Keratinocyte (primary cell): ENCODE results near the gene DMD. TPM values are rescaled to one million over a fixed set of nuclear protein-coding genes. Genes with fewer than 3 reads are reported as not detected.

ENCODE experiments used
- DNase-seq: peaks from one replicate; pipeline ENCODE4 v3.0.0-alpha.2; 2011; ENCODE audit warnings: low read depth, missing footprints, low spot score
- FAIRE-seq: peaks from 2 replicates; lab custom pipeline; 2011; peaks lifted over from hg19 to GRCh38; lab: Jason Lieb, UNC
- H2AFZ ChIP-seq: 2 replicates; pipeline ENCODE4 v1.6.0; 2012; ENCODE audit warnings: low read length, control low read depth, inconsistent platforms; ENCODE audit not compliant: control insufficient read depth
- H3K27ac ChIP-seq: 2 replicates; pipeline ENCODE4 v1.5.1; 2011; ENCODE audit warnings: low read length; ENCODE audit not compliant: control insufficient read depth, insufficient read depth
- H3K27me3 ChIP-seq: 3 replicates; pipeline ENCODE4 v1.6.0; 2011; ENCODE audit warnings: low read length; ENCODE audit not compliant: control insufficient read depth, insufficient read depth; ENCODE audit errors: extremely low read depth
- H3K36me3 ChIP-seq, 2 experiments: 2 replicates in 1 of 2; 3 replicates in 1 of 2; pipeline ENCODE4 v1.5.1; 2011; ENCODE audit warnings: low read length in 2 of 2, mild to moderate bottlenecking in 1 of 2; ENCODE audit not compliant: control insufficient read depth in 2 of 2, insufficient read depth in 2 of 2; ENCODE audit errors: extremely low read depth in 1 of 2
- H3K4me1 ChIP-seq: 3 replicates; pipeline ENCODE4 v1.5.1; 2011; ENCODE audit warnings: low read length; ENCODE audit not compliant: control insufficient read depth, insufficient read depth; ENCODE audit errors: extremely low read depth
- H3K4me2 ChIP-seq: 3 replicates; pipeline ENCODE4 v1.6.0; 2011; ENCODE audit warnings: low read depth, low read length; ENCODE audit not compliant: control insufficient read depth, insufficient read depth; ENCODE audit errors: extremely low read depth
- H3K4me3 ChIP-seq, 3 experiments: fragments of 200-600 bp in 1 of 3; sonication (generic) in 1 of 3; 2 replicates in 2 of 3; 3 replicates in 1 of 3; pipeline ENCODE4 v1.5.1; 2011 to 2016; ENCODE audit warnings: low read length in 3 of 3, mild to moderate bottlenecking in 3 of 3, control low read depth in 2 of 3, inconsistent platforms in 1 of 3, low read depth in 1 of 3, mixed read lengths in 1 of 3, mixed run types in 1 of 3, moderate library complexity in 1 of 3; ENCODE audit not compliant: control insufficient read depth in 2 of 3, insufficient read depth in 2 of 3; ENCODE audit errors: extremely low read depth in 1 of 3
- H3K79me2 ChIP-seq: 2 replicates; pipeline ENCODE4 v1.6.0; 2012; ENCODE audit warnings: low read length; ENCODE audit not compliant: control insufficient read depth, insufficient read depth
- H3K9ac ChIP-seq: 3 replicates; pipeline ENCODE4 v1.6.0; 2011; ENCODE audit warnings: low read length; ENCODE audit not compliant: control insufficient read depth, insufficient read depth; ENCODE audit errors: extremely low read depth
- H3K9me1 ChIP-seq: 3 replicates; pipeline ENCODE4 v1.6.0; 2011; ENCODE audit warnings: low read length; ENCODE audit not compliant: control insufficient read depth, insufficient read depth; ENCODE audit errors: extremely low read depth
- H3K9me3 ChIP-seq: 2 replicates; pipeline ENCODE4 v1.5.1; 2012; ENCODE audit warnings: low read depth, low read length; ENCODE audit not compliant: control insufficient read depth
- H4K20me1 ChIP-seq: 3 replicates; pipeline ENCODE4 v1.6.0; 2011; ENCODE audit warnings: low read length; ENCODE audit not compliant: control insufficient read depth, insufficient read depth; ENCODE audit errors: extremely low read depth
- EZH2 ChIP-seq: IDR thresholded peaks from one replicate; pipeline ENCODE4 v1.6.1; 2012; ENCODE audit warnings: inconsistent platforms, mild to moderate bottlenecking, low read length, moderate library complexity
- dilution Hi-C: fragments of 300-500 bp; cut with MboI; formaldehyde crosslinking; loops from one replicate; pipeline ENCODE4 v1.7.0; 2020; ENCODE audit warnings: low sequenced_read_pairs; ENCODE audit not compliant: extremely low pct_ligation_motif_present
- polyA plus RNA-seq, 5 experiments: library from polyadenylated mRNA; depleted of rRNA in 3 of 5; stranded (reverse) in 3 of 5; stranded (forward) in 1 of 5; unstranded in 1 of 5; fragments of >200 nt; gene quantifications; 1 replicate in 1 of 5; 2 replicates in 3 of 5; 3 replicates in 1 of 5; pipeline versions ENCODE4 v1.2.1 to v1.2.3, GENCODE V29; 2011 to 2012; ENCODE audit warnings: missing spikeins in 2 of 5, low read depth in 1 of 5, low replicate concordance in 1 of 5
- TF ChIP-seq, protein P1 (sequence below), 3 experiments: IDR thresholded peaks in 1 of 3; conservative IDR thresholded peaks in 1 of 3; optimal IDR thresholded peaks in 1 of 3; 2 replicates in 2 of 3; 3 replicates in 1 of 3; pipeline versions ENCODE3 to v1.5.1; 2011; ENCODE audit warnings: low read length in 3 of 3, mild to moderate bottlenecking in 3 of 3, moderate library complexity in 2 of 3, control low read depth in 1 of 3, inconsistent platforms in 1 of 3; ENCODE audit not compliant: insufficient read depth in 2 of 3; ENCODE audit errors: extremely low read depth in 1 of 3

DMD gene
- polyA plus RNA-seq, 1 donor (not counting 4 experiments of a cell fraction or from before 2014, with no cell fraction given), result 8.9 TPM

DNA sequence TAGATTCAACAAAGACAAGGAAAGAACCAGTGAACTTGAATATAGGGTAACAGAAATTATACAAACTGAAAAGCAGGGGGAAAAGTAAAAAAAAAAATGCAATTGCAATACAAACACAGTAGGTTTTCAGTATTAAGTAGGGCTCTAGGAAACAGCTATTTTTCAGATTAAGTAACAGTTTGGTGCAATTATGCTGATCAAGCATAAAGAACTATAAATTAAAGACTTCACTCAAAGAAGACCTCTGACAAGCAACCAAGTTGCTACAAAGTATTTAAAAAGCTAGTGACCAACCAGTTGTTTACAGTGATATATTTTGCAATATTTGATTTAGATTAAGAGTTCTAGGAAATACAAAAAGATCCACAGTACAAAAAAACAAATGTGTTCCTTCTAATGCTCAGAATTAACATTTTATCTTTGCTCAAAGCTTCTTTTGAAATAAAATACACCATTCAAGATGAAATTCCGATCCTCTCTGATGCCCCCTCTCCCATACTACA lies 1908.7 kb downstream of the DMD start:
- H3K27me3 ChIP-seq, result no peaks in the 10 kb centered on the region
- no peak for DNase-seq
- TF ChIP-seq, protein P1, sequence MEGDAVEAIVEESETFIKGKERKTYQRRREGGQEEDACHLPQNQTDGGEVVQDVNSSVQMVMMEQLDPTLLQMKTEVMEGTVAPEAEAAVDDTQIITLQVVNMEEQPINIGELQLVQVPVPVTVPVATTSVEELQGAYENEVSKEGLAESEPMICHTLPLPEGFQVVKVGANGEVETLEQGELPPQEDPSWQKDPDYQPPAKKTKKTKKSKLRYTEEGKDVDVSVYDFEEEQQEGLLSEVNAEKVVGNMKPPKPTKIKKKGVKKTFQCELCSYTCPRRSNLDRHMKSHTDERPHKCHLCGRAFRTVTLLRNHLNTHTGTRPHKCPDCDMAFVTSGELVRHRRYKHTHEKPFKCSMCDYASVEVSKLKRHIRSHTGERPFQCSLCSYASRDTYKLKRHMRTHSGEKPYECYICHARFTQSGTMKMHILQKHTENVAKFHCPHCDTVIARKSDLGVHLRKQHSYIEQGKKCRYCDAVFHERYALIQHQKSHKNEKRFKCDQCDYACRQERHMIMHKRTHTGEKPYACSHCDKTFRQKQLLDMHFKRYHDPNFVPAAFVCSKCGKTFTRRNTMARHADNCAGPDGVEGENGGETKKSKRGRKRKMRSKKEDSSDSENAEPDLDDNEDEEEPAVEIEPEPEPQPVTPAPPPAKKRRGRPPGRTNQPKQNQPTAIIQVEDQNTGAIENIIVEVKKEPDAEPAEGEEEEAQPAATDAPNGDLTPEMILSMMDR (optimal IDR thresholded peaks at IDR 0.05 in 1 of 3, IDR thresholded peaks at IDR 0.05 in 1 of 3, conservative IDR thresholded peaks at IDR 0.05 in 1 of 3; ENCODE audit: extremely low read depth in 1 of 3, insufficient read depth in 2 of 3, low read length in 3 of 3), result no peak
- TF ChIP-seq EZH2, result no peak
- H3K4me3 ChIP-seq, result no peak overlapping the region
- no peaks in the 10 kb centered on the region for H3K9me1 ChIP-seq
- no peaks in the 10 kb centered on the region for H3K79me2 ChIP-seq
- dilution Hi-C loops, result no loop called here
- H3K4me1 ChIP-seq, result peaks cover 13% of the 10 kb centered on the region
- H4K20me1 ChIP-seq, result no peaks in the 10 kb centered on the region
- H3K9ac ChIP-seq, result no peak overlapping the region
- H3K9me3 ChIP-seq, result no peaks in the 10 kb centered on the region
- no peak overlapping the region for H2AFZ ChIP-seq
- no peaks in the 10 kb centered on the region for H3K36me3 ChIP-seq
- no peak overlapping the region for H3K27ac ChIP-seq
- H3K4me2 ChIP-seq, result no peak overlapping the region
- FAIRE-seq, result no peak

- Histone ChIP-seq H3K9ac (no peak overlapping the region), H3K9me1 (no peaks in the 10 kb centered on the region)
- dilution Hi-C loops, result no loop called here
Observed at GRCh38 chrX:31301941-31302340, 1909.4 kb downstream of the DMD start.

More at GRCh38 chrX:31301941-31302340, 1909.4 kb downstream of the DMD start:
- Histone ChIP-seq H3K4me2 (no peak overlapping the region), H3K79me2 (no peaks in the 10 kb centered on the region), H3K27ac (no peak overlapping the region), H3K36me3 (no peaks in the 10 kb centered on the region), H3K4me3 (no peak overlapping the region), H2AFZ (no peak overlapping the region), H3K27me3 (no peaks in the 10 kb centered on the region), H4K20me1 (no peaks in the 10 kb centered on the region), H3K4me1 (peaks cover 16% of the 10 kb centered on the region), H3K9me3 (no peaks in the 10 kb centered on the region)
- FAIRE-seq (no peak), DNase-seq (no peak)
- TF ChIP-seq, protein P1 (optimal IDR thresholded peaks at IDR 0.05 in 1 of 3, IDR thresholded peaks at IDR 0.05 in 1 of 3, conservative IDR thresholded peaks at IDR 0.05 in 1 of 3; ENCODE audit: extremely low read depth in 1 of 3, insufficient read depth in 2 of 3, low read length in 3 of 3), result no peak
- no peak for TF ChIP-seq EZH2
